Right renal pelvis (tissue), 4 donors: ENCODE data around the gene GNL3. TPM values are rescaled to one million over a fixed set of nuclear protein-coding genes. Genes with fewer than 3 reads are reported as not detected.
"Not testable (repeated sequence)": the region's sequence is repeated elsewhere in the genome, so short reads cannot be mapped to it uniquely, and the experiment has no call there.

Experiments
- DNase-seq, 4 donors: peaks; one replicate each; pipeline ENCODE4 v3.0.0-alpha.2; 2013; ENCODE audit warnings: low read depth in 4 of 4, low spot score in 3 of 4, missing footprints in 1 of 4
- polyA plus RNA-seq, 4 donors: library from polyadenylated mRNA; unstranded; fragments of 120-200 nt; gene quantifications; one replicate each; pipeline ENCODE4 v1.2.1, GENCODE V29; 2013; ENCODE audit not compliant: insufficient read length in 4 of 4

GNL3 gene, protein sequence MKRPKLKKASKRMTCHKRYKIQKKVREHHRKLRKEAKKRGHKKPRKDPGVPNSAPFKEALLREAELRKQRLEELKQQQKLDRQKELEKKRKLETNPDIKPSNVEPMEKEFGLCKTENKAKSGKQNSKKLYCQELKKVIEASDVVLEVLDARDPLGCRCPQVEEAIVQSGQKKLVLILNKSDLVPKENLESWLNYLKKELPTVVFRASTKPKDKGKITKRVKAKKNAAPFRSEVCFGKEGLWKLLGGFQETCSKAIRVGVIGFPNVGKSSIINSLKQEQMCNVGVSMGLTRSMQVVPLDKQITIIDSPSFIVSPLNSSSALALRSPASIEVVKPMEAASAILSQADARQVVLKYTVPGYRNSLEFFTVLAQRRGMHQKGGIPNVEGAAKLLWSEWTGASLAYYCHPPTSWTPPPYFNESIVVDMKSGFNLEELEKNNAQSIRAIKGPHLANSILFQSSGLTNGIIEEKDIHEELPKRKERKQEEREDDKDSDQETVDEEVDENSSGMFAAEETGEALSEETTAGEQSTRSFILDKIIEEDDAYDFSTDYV
- polyA plus RNA-seq, result 100 to 1,000 TPM in 2 of 4 donors, 10 to 100 TPM in 2; 84.9 to 105 (median 100) TPM

GRCh38 chr3:52685709-52686691, at the start of gene GNL3, which contains the start of gene PBRM1:
TSS of gene GNL3 (plus strand) at chr3:52686032. CDS start at chr3:52686093, 61 bp downstream.
TSS of gene PBRM1 (minus strand) at chr3:52685913.
- peak; percentile 84 to 90 (median 88) for DNase-seq

GRCh38 chr3:52636673-52637072, 49.2 kb upstream of the GNL3 start:
- no peak for DNase-seq

DNA sequence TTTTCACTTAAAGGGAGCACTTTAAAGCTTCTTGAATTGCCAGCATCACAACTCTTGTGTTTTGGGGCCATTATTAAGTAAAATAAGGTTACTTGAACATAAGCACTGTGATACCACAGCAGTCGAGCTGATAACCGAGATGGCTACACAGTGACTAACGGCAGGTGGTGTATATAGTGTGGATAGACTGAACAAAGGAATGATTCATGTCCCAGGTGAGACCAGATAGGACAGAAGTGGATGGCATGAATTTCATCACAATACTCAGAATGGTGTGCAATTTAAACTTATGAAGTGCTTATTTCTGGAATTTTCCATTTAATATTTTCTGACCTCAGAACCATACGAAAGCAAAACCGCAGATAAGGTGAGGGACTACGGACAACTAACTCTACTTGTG, 40.3 kb upstream of the GNL3 start:
- no peak for DNase-seq

DNA sequence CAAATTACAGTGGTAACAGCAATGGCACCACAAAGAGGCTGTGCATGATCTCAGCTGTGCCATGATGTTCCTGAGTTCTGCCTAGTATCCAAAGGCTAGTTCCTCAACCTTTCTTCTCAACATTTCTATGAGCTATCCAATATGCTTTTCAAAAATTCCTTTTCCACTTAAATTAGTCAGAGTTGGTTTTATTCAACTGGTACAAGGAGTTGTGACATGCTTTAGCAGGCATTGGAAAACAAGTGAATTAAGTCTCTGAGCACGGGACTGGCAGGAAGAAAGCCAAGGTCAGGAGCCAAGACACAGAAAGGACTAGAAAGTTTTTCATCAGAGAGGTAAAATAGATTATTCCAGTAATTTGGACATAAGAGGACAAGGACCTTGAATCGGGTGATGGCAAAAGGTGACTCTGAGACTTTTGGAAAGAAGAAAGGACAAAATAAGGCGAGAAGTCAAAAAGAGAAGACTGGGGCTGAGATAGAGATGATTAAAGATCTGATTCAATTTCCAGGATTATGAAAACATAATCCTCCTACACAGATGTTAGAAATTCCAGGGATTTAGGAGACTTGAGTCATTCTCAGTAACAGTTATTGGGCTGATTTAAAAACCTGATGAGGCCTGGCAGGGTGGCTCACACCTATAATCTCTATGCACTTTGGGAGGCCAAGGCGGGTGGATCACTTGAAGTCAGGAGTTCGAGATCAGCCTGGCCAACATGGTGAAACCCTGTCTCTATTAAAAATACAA, 36.2 kb upstream of the GNL3 start:
- DNase-seq, result no peak

GRCh38 chr3:52650439-52650838, 35.4 kb upstream of the GNL3 start:
- no peak for DNase-seq

- DNase-seq, result no peak
Observed at GRCh38 chr3:52651592-52651991, 34.2 kb upstream of the GNL3 start.

DNA sequence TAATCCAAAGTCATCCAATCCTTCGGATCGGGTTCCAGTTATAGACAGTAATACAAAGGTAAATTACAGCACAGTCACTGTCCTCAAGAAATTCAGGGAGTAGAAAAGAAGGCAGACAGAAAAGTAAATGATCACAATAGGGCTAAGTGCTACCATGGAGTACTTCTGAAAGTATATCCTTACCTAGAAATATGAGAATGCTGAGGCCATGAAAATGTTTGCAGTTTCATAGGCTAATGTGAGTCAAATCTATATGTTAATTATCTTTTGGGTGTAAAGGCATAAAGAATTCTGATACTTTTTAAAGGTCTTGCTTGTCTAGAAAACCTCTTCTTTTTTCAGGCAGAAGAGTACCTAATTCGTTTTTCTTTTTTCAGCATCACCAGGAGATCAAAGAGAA, 29.9 kb upstream of the GNL3 start:
- DNase-seq, result no peak

GRCh38 chr3:52660046-52660445, 25.8 kb upstream of the GNL3 start:
- DNase-seq, result no peak

DNA sequence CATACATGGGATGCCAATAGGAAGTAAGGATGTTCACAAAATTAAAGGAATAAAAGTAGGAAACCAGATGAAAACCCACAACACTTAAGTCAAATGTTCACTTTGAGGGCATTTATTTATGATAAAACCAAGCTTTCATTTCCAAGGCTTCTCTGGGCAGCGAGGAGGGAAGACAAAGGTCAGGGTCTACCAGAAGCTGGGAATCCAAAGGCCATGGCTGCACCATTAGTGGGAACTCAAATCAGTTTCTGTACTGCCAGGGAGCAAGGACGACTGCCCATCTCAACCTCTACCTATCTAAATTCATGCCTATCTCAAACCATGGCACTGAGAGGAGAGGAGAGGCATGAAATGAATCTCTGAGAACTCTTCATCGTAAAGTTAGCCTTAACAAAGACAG, 22.7 kb upstream of the GNL3 start:
- no peak for DNase-seq

- no peak for DNase-seq
Observed at GRCh38 chr3:52670621-52671521, 15.0 kb upstream of the GNL3 start.

GRCh38 chr3:52671676-52672075, 14.2 kb upstream of the GNL3 start:
- DNase-seq, result no peak

DNA sequence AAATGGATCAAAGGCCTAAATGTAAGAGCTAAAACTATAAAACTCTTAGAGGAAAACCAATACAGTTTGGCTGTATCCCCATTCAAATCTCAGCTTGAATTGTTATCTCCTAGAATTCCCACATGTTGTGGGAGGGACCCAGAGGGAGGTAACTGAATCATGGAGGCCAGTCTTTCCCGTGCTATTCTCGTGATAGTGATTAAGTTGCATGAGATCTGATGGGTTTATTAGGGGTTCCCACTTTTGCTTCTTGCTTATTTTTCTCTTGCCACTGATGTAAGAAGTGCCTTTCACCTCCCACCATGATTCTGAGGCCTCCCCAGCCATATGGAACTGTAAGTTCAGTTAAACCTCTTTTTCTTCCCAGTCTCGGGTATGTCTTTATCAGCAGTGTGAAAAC, 9.6 kb upstream of the GNL3 start:
- not testable (repeated sequence) for DNase-seq

GRCh38 chr3:52678265-52679198, 7.3 kb upstream of the GNL3 start:
- no peak for DNase-seq

GRCh38 chr3:52679199-52679538, 6.7 kb upstream of the GNL3 start:
- DNase-seq, result no peak

GRCh38 chr3:52679811-52680210, 6.0 kb upstream of the GNL3 start:
- DNase-seq, result no peak

- DNase-seq, result no peak
Observed at GRCh38 chr3:52681596-52681995, 4.2 kb upstream of the GNL3 start.

GRCh38 chr3:52682016-52682415, 3.8 kb upstream of the GNL3 start:
- DNase-seq, result peak in 1 of 4 donors; percentile 20

DNA sequence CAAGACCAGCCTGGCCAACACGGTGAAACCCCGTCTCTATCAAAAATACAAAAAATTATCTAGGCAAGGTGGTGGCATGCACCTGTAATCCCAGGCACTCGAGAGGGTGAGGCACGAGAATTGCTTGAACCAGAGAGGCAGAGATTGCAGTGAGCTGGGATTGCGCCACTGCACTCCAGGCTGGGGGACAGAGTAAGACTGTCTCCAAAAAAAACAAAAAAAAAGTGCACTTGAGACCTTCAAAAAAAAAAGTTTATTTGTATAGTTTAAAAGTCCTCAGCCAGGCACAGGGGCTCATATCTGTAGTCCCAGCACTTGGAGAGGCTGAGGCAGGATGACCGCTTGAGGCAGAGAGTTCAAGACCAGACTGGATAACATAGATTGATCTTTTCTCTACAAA, 2.2 kb upstream of the GNL3 start:
- DNase-seq, result no peak
